Right forelimb (tissue), 1 donor: ENCODE measurements around the gene FBXL20.
A peak's percentile ranks its signal among the peaks of the same experiment; 100 is the strongest.
"Not testable (repeated sequence)": the region's sequence is repeated elsewhere in the genome, so short reads cannot be mapped to it uniquely, and the experiment has no call there.

Experiments used
- DNase-seq: peaks from one replicate; pipeline ENCODE4 v3.0.0-alpha.2; 2018

The FBXL20 gene

DNA sequence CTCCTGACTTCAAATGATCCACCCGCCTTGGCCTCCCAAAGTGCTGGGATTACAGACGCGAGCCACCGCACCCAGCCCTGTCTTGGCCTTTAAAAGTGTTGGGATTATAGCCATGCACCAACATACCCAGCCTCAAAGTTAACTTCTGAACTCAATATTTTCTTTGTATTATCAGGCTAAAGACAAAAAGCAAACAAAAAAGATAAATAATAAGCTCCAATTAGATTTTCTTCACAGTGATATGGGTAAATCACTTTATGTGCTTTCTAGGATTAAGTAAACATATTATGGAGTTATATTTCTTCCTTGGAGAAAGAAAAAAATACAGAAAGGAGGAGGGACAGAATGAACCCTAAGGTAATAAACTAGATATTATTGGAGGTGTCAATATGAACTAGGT lies 74.3 kb downstream of the FBXL20 start:
- no peak for DNase-seq

- no peak for DNase-seq
Measured at GRCh38 chr17:39325528-39326240, 75.7 kb downstream of the FBXL20 start.

GRCh38 chr17:39318636-39319035 lies 82.8 kb downstream of the FBXL20 start:
- DNase-seq, result no peak

DNA sequence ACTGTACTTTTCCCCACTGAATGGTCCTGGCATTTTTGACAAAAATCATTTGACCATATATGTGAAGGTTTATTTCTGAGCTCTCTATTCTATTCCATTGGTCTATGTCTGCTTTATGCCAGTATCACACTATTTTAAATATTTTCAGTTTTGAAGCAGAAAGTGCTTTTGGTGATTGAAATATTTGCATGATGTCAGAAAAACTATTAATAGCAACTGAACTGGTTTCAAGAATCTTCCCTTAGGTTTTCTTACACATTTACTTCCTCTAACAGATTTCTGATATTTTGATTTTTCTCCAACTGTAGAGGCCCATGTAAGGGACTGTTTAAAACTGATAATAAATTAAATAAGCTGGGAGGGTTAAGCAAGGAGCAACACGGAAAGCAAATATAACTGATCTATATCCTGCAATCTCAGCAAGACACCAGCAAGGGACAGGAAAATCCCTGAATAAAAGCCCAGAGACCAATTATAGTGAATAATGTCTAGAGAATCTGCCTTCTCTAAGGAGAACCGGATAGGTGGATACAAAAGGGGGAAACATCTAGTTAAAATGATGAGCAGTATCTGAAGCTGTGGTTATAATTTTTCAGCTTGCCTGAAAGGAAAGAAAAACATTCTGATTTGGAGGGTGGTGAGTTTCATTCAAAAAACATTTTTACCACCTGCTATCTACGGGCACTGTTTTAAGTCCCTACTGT lies 94.8 kb downstream of the FBXL20 start:
- DNase-seq, result no peak

DNA sequence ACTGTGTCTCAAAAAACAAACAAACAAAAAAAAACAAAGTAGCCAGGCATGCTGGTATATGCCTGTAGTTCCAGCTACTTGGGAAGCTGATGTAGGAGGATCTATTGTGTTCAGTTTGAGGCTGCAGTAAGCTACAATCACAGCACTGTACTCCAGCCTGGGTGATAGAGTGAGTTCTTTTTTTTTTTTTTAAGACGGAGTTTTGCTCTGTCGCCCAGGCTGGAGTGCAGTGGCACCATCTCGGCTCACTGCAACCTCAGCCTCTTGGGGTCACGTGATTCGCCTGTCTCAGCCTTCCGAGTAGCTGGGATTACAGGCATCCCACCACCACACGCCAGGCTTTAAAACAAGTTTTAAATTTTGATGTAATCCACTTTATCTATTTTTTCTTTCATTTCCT lies 95.4 kb downstream of the FBXL20 start:
- no peak for DNase-seq

DNA sequence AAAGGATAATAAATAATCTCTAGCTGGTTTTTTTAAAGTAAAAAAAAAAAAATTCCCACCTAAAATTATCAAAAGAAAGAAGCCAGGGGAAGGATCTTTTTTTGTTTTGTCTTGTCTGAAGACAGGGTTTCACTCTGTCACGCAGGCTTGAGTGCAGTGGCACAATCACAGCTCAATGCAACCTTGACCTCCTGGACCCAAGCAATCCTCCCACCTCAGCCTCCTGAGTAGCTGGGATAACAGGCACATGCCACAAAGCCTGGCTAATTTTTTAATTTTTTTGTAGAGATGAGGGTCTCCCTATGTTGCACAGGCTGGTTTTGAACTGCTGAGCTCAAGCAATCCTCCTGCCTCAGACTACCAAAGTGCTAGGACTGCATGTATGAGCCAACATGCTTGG lies 97.2 kb downstream of the FBXL20 start:
- no peak for DNase-seq

- DNase-seq, result no peak
Measured at GRCh38 chr17:39294060-39294459, 107.4 kb downstream of the FBXL20 start.

- not testable (repeated sequence) for DNase-seq
Measured at GRCh38 chr17:39292546-39292945, 108.9 kb downstream of the FBXL20 start.

DNA sequence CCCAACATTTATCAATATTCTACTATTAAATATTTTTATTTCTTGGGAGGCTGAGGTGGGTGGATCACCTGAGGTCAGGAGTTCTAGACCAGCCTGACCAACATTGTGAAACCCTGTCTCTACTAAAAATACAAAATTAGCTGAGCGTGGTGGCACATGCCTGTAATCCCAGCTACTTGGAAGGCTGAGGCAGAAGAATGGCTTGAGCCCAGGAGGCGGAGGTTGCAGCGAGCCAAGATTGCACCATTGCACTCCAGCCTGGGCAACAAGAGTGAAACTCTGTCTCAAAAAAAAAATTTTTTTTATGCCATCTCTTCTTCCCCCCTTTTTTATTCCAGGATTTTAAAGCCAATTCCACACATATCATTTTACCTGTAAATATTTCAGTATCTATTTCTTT lies 114.9 kb downstream of the FBXL20 start:
- DNase-seq, result not testable (repeated sequence)

GRCh38 chr17:39284685-39285084 lies 116.7 kb downstream of the FBXL20 start:
- DNase-seq, result no peak

DNA sequence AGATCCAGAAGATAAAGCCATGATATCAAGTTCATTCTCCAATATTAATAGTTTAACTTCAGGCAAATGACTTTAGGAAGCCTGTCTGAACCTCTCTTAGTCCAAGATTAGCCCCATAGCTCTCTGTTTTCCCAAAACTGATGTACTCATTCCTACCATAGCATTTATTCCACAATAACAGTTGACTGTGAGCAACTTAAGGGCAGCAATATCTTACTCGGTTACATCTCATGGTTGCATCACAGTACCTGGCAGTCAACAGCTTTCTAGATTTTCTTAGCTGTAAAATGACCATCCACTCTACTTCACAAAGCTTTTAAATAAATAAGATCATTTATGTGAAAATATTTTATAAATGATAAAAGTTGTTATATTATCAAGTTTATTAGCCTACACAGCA lies 117.5 kb downstream of the FBXL20 start:
- DNase-seq, result no peak

DNA sequence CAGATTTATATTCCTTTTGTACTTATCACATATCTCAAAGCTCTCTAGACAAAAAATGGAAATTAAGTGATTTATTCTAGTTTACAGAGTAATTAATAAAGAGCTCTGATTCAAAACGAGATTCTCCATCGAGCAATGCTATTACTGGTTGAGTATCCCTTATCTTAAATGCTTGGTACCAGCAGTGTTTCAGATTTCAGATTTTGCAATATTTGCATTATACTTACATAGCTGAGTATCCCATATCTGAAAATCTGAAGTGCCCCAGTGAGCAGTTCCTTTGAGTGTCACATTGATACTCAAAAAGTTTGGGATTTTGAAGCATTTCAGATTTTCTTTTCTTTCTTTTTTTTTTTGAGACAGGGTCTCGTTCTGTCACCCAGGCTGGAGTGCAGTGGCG lies 118.3 kb downstream of the FBXL20 start:
- no peak for DNase-seq

- DNase-seq, result no peak
Measured at GRCh38 chr17:39281806-39282205, 119.6 kb downstream of the FBXL20 start.

DNA sequence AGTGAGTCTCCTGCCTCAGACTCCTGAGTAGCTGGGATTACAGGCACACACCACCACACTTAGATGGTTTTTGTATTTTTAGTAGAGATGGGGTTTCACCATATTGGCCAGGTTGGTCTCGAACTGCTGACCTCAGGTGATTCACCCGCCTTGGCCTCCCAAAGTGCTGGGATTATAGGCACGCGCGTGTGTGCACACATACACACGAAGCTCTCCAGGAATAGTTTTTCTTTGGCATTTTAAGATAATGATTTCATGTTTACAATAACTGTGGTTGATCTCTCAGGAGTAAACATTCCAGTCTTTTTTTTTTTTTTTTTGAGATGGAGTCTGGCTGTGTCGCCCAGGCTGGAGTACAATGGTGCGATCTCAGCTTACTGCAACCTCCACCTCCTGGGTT lies 123.2 kb downstream of the FBXL20 start:
- DNase-seq, result not testable (repeated sequence)

- no peak for DNase-seq
Measured at GRCh38 chr17:39277110-39277509, 124.3 kb downstream of the FBXL20 start.

- no peak for DNase-seq
Measured at GRCh38 chr17:39276113-39276512, 125.3 kb downstream of the FBXL20 start.

- no peak for DNase-seq
Measured at GRCh38 chr17:39271546-39271945, 129.9 kb downstream of the FBXL20 start.

- no peak for DNase-seq
Measured at GRCh38 chr17:39270923-39271322, 130.5 kb downstream of the FBXL20 start.

- DNase-seq, result peak; percentile 46
Measured at GRCh38 chr17:39264119-39264518, 137.3 kb downstream of the FBXL20 start.

DNA sequence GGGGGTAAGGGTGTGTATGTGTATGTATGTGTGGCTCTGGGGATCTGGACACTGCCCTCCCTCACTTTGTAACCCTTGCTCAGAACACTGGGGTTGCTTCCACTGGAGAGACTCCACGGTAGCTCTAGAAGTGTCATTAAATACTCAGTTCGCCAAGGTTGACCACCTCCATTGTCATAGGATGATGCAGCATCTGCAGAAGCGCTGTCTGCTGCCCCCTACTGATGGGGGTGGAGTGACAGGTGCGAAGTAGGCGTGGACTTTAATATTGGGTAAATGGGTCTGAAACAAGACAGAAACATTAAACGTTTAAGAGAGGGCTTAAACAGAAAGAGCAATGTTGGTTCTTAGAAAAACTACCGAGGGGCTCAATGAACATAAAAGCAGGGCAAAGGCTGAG lies 140.1 kb downstream of the FBXL20 start:
- DNase-seq, result no peak

GRCh38 chr17:39252788-39253460 lies 148.5 kb downstream of the FBXL20 start:
- no peak for DNase-seq

DNA sequence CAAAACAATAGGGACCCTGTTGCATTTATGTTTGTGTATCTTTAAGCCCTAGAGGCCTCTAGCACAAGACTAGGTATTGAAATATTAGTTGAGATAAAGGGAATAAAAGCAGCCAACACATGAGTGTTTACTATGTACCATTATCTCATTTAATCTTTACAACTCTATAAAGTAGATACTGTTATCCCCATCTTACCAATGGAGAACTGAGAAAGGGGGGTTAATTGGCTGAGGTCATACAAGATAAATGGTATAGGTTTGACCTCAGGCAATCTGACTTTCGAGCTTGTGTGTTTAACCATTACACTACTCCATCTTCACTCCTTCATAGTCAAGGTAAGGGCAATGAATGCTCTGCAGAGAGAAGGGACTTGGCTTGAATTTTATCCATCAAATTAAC lies 149.4 kb downstream of the FBXL20 start:
- DNase-seq, result no peak

- DNase-seq, result not testable (repeated sequence)
Measured at GRCh38 chr17:39250076-39250475, 151.3 kb downstream of the FBXL20 start.

DNA sequence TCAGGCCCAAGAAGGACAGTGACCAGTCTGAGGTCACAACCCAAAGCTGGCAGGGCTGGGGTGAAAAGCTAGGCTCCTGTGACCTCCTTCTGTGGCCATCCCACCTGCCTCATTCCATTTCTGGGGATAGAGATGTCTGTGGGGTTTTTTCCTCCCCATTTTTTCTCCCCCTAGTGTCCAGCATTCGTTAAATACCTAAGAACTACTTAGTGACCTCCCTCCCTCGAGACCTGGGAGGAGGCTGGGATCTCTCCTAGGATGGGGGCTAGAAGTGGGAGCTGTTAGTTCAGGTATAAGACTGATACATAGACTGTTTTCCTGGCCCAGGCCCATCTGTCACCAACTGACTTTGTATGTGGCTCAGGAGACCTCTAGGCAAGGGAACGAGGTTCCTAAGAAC lies 155.2 kb downstream of the FBXL20 start:
- DNase-seq, result no peak
